Natural killer cell treated with Interleukin-12 subunit alpha and Interleukin-12 subunit beta and Interleukin-15 and Interleukin-18, amount 100 ng/mL, for 72 hours (primary cell): Measurements from ENCODE around the gene MX2. TPM values are rescaled to one million over a fixed set of nuclear protein-coding genes. Genes with fewer than 3 reads are reported as not detected.
A peak's percentile ranks its signal among the peaks of the same experiment; 100 is the strongest.
"Not testable (repeated sequence)": the region's sequence is repeated elsewhere in the genome, so short reads cannot be mapped to it uniquely, and the experiment has no call there.

Source experiments
- ATAC-seq, 2 donors: fragments of 150-1000 bp; cut with Tn5 transposase in 1 of 2; sonication (Bioruptor Pico), chemical (Tn5 transposase) in 1 of 2; 2 replicates each; pipeline ENCODE4 v1.10.0; 2021
- DNase-seq: peaks from one replicate; pipeline ENCODE4 v3.0.0; 2022; ENCODE audit warnings: low spot score
- H3K27ac Mint-ChIP-seq, 2 donors: 1 replicate in 1 of 2; 2 replicates in 1 of 2; pipeline ENCODE4 v1.8.0; 2022; ENCODE audit warnings: mixed read lengths in 2 of 2, mild to moderate bottlenecking in 1 of 2, moderate library complexity in 1 of 2
- H3K27me3 Mint-ChIP-seq, 2 donors: 1 replicate in 1 of 2; 2 replicates in 1 of 2; pipeline ENCODE4 v1.8.0; 2022; ENCODE audit warnings: mixed read lengths in 2 of 2
- H3K36me3 Mint-ChIP-seq: one replicate; pipeline ENCODE4 v1.8.0; 2022; ENCODE audit warnings: mixed read lengths
- H3K4me1 Mint-ChIP-seq, 2 donors: 1 replicate in 1 of 2; 2 replicates in 1 of 2; pipeline ENCODE4 v1.8.0; 2022; ENCODE audit warnings: low read depth in 2 of 2, mixed read lengths in 2 of 2, mild to moderate bottlenecking in 1 of 2
- H3K4me3 Mint-ChIP-seq: one replicate; pipeline ENCODE4 v1.8.0; 2022; ENCODE audit warnings: mixed read lengths
- H3K9me3 Mint-ChIP-seq: 2 replicates; pipeline ENCODE4 v1.8.0; 2022; ENCODE audit warnings: mixed read lengths
- total RNA-seq, 2 donors: library from RNA; stranded (reverse); gene quantifications; one replicate each; pipeline ENCODE4 v1.2.3, GENCODE V29; 2022

MX2 gene
- total RNA-seq, 2 donors from 2014 or later: 7.9 to 14.1 TPM

DNA sequence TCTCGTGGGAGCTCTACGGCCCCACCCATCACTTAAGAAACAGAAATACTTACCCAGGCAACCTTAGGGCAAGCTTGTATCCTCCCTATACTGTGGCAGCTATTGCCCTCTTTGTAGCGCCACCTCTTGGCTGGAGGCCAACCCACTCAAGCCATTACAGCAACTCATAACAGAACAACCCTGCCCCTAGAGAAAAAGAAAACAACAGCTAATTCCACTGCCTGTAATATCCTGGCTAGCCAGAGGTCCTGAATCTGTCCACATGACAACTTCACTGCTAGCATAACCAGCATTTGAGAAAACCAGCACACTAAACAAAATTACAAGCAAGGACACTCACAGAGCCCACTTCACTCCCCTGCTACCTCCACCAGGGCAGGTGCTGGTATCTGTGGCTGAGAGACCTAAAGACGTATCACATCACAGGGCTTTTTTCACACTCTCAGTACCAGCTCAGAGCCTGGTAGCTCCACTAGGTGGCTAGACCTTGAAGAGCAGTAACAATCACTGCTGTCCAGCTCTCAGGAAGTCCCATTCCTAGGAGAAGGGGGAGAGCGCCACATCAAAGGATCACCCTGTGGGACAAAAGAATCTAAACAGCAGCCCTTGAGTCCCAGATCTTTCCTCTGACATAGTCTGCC, 49.7 kb downstream of the MX2 start:
- Mint-ChIP-seq H3K9me3 (peaks cover 2% of the 10 kb centered on the region), H3K27me3 (peaks cover 8 to 20% of the 10 kb centered on the region in 2 donors), H3K36me3 (peaks cover 21% of the 10 kb centered on the region), H3K4me1 (peaks cover 0 to 6% of the 10 kb centered on the region in 2 donors), H3K4me3 (no peak overlapping the region), H3K27ac (no peak overlapping the region)
- DNase-seq (no peak), ATAC-seq (no peak)

DNA sequence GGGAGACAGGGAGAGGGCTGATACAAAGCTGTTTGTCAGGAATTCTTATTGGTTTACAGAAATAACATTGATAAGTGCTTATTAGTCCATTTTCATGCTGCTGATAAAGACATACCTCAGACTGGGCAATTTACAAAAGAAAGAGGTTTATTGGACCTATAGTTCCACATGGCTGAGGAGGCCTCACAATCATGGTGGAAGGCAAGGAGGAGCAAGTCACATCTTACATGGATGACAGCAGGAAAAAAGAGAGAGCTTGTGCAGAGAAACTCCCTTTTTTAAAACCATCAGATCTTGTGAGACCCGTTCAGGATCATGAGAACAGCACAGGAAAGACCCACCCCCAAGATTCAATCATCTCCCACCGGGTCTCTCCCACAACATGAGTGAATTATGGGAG, 55.7 kb downstream of the MX2 start:
- H3K27ac Mint-ChIP-seq, DNase-seq, ATAC-seq, H3K36me3 Mint-ChIP-seq, H3K9me3 Mint-ChIP-seq, H3K4me3 Mint-ChIP-seq: not testable (repeated sequence)
- H3K4me1 Mint-ChIP-seq: peaks cover 12 to 16% of the 10 kb centered on the region in 2 donors
- peaks cover 8 to 19% of the 10 kb centered on the region in 2 donors for H3K27me3 Mint-ChIP-seq

DNA sequence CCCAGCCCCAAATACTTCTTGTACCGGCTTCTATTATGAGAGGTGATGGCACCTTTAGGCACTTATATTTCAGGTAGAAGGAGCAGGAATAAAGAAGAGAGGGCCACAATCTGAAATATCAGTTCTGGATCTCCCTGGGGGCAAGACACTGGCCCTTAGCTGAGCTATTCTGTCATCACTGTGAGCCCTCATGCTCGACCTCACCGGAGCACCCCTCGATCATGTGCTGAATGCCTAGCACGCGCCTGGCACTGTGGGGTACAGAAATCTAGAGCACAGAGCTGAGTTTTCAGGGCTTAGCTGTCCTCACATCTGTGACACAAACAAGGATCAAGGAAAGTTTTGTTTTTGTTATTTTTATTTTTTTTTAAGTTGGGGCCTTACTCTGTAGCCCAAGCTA, 56.6 kb downstream of the MX2 start:
- H3K27ac Mint-ChIP-seq: no peak overlapping the region
- H3K9me3 Mint-ChIP-seq: no peaks in the 10 kb centered on the region
- H3K4me3 Mint-ChIP-seq: no peak overlapping the region
- DNase-seq (no peak), ATAC-seq (no peak)
- H3K27me3 Mint-ChIP-seq: peaks cover 5 to 10% of the 10 kb centered on the region in 2 donors
- H3K4me1 Mint-ChIP-seq: peaks cover 13 to 18% of the 10 kb centered on the region in 2 donors
- peaks cover 6% of the 10 kb centered on the region for H3K36me3 Mint-ChIP-seq

DNA sequence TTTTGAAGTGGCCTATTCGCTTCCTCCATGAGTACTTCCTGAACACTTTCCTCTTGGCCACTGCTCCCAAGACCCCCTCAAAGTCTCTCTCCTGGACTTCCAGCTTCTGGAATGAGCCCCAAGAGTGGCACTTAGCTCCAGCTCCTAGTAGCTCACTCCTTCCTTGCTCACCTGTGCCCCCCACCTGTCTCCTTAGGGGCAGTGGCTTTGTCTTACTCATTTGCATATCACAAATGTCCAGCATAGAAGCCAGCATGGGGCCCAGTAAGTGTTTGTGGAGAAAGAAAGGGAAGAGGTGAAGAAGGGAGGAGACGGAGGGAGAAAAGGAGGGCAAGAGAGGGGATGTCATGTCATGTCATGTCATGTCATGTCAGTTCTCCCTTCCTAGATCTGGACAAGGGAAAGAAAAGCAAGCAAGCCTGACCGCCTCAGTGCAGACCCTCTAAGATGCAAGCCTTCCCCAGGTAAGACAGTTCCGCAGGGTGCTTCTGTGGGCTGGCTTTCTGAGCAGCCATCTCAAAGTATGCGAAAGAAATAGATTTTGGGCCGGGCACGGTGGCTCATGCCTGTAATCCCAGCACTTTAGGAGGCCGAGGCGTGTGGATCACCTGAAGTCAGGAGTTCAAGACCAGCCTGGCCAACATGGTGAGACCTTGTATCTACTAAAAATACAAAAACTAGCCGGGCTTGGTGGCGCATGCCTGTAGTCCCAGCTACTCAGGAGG, 57.3 kb downstream of the MX2 start:
- DNase-seq: no peak
- peak overlapping the region; percentile 39 for H3K4me3 Mint-ChIP-seq
- H3K9me3 Mint-ChIP-seq: no peaks in the 10 kb centered on the region
- no peak for ATAC-seq
- peak overlapping the region in 1 of 2 donors; percentile 34 for H3K27ac Mint-ChIP-seq
- peaks cover 16% of the 10 kb centered on the region in 2 donors for H3K4me1 Mint-ChIP-seq
- peaks cover 1 to 3% of the 10 kb centered on the region in 2 donors for H3K27me3 Mint-ChIP-seq
- peaks cover 1% of the 10 kb centered on the region for H3K36me3 Mint-ChIP-seq

DNA sequence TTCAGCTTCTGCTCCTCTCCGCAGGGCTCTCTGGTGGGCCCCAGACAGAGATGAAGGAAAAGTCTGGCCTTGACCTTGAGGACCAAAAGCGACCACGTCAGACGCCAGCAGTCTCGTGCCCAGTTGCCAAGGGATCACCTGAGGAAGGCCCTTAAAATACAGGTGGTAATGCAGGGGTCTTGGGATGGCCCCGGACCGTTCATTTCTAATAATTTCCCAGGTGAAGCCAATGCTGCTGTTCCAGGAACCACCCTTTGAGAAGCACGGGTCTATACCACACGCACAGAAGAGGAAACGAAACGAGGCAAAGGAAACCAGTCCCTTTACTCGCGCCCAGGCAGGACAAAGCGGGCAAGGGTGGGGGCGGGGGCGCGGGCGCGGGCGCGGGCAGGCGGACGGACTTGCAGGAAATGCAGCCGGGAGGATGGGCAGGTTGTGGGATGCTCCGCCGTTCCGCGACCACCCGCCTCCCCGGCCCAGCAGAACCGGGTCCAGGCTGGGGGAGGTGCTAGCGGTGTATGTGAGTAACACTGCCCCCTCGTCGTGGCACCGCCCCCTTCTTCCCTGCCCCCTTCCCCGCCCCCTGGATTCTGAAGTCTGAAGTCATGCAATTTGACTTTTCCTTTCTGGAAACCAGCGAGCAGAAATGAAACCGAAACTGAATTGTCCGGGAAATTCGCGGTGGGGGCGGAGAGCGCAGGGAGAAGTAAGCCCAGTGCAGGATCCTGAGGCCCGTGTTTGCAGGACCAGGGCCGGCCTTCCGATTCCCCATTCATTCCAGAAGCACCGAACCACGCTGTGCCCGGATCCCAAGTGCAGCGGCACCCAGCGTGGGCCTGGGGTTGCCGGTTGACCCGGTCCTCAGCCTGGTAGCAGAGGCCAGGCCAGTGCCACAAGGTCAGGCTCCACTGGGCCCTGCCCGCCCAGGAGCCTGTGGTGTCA, 58.4 kb downstream of the MX2 start:
- Mint-ChIP-seq H3K9me3 (no peaks in the 10 kb centered on the region), H3K36me3 (no peaks in the 10 kb centered on the region), H3K4me3 (peak overlapping the region; percentile 91), H3K27me3 (no peaks in the 10 kb centered on the region), H3K27ac (peak overlapping the region; percentile 79 to 90), H3K4me1 (peaks cover 18 to 19% of the 10 kb centered on the region in 2 donors)
- DNase-seq (peak; percentile 76), ATAC-seq (peak; percentile 73 to 83)

DNA sequence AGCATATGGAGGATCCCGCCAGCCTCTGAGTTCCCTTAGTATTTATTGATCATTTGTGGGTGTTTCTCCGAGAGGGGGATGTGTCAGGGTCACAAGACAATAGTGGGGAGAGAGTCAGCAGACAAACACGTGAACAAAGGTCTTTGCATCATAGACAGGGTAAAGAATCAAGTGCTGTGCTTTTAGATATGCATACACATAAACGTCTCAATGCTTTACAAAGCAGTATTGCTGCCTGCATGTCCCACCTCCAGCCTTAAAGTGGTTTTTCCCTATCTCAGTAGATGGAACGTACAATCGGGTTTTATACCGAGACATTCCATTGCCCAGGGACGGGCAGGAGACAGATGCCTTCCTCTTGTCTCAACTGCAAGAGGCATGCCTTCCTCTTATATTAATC, 59.2 kb downstream of the MX2 start:
- not testable (repeated sequence) for DNase-seq, H3K9me3 Mint-ChIP-seq, ATAC-seq, H3K27me3 Mint-ChIP-seq, H3K36me3 Mint-ChIP-seq
- Mint-ChIP-seq H3K4me1 (peaks cover 19 to 23% of the 10 kb centered on the region in 2 donors), H3K27ac (peak overlapping the region; percentile 79 to 90), H3K4me3 (peak overlapping the region; percentile 91)

DNA sequence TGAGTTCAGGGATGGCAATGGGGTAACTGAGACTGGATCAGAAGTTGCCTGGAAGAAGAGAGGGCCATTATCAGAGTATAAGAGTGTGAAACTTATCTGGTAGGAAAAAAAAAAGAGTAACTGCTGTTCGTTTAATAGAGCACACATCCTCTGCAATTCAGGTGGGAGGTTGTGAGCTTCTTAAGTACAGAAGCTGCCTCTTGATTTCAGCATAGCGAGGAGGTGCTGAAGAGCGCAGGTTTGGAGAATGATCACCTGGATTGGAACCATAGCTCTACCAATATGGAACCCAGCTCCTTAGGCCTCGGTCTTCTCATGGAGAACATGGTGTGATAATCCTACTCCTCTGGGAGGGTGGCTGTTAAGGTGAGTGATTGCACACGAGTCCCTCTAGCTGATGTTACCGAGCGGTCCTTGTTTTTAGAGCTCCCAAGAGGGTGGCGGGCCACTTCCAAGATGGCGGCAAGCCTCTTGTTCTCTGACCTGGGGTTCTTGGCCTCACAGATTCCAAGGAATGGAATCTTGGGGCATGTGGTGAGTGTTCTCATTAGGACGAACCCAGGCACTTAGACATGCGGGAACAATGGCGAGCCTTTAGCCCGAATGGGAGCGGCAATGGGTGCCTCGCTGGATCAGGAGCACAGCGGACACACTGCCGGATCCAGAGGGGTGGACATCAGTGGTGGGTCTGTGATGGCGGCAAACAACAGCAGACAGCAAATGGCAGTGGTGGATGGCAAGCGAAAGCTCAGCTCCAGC, 60.9 kb downstream of the MX2 start:
- Mint-ChIP-seq H3K9me3 (no peaks in the 10 kb centered on the region), H3K27ac (no peak overlapping the region), H3K4me1 (peaks cover 19 to 27% of the 10 kb centered on the region in 2 donors), H3K27me3 (no peaks in the 10 kb centered on the region), H3K4me3 (no peak overlapping the region), H3K36me3 (no peaks in the 10 kb centered on the region)
- DNase-seq (no peak), ATAC-seq (no peak)

DNA sequence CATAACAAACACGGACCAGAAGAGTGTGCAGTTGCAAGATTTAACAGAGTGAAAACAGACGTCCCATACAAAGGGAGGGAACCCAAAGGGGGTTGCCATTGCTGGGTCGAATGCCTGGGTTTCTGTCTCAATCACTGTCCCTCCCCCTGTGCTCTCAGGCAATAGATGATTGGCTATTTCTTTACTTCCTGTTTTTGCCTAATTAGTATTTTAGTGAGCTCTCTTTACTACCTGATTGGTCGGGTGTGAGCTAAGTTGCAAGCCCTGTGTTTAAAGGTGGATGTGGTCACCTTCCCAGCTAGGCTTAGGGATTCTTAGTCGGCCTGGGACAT, 61.4 kb downstream of the MX2 start:
- H3K4me3 Mint-ChIP-seq: not testable (repeated sequence)

DNA sequence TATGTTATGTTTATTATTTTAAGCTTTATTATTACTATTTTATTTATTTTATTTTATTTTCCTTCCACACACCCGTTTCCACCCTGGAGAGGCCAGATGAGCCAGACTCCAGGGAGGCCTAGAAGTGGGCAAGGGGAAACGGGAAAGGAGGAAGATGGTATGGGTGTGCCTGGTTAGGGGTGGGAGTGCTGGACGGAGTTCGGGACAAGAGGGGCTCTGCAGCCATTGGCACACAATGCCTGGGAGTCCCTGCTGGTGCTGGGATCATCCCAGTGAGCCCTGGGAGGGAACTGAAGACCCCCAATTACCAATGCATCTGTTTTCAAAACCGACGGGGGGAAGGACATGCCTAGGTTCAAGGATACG, 63.7 kb downstream of the MX2 start:
- H3K9me3 Mint-ChIP-seq: no peaks in the 10 kb centered on the region
- peak overlapping the region; percentile 94 for H3K4me3 Mint-ChIP-seq
- ATAC-seq (no peak), DNase-seq (no peak)
- H3K27me3 Mint-ChIP-seq: no peaks in the 10 kb centered on the region
- peaks cover 17 to 20% of the 10 kb centered on the region in 2 donors for H3K4me1 Mint-ChIP-seq
- H3K27ac Mint-ChIP-seq: peak overlapping the region; percentile 71 to 80
- no peaks in the 10 kb centered on the region for H3K36me3 Mint-ChIP-seq

More for the DNA sequence above, 61.4 kb downstream of the MX2 start:
- H3K9me3 Mint-ChIP-seq, ATAC-seq, H3K27me3 Mint-ChIP-seq, H3K36me3 Mint-ChIP-seq, H3K27ac Mint-ChIP-seq, DNase-seq: not testable (repeated sequence)
- peaks cover 19 to 27% of the 10 kb centered on the region in 2 donors for H3K4me1 Mint-ChIP-seq

DNA sequence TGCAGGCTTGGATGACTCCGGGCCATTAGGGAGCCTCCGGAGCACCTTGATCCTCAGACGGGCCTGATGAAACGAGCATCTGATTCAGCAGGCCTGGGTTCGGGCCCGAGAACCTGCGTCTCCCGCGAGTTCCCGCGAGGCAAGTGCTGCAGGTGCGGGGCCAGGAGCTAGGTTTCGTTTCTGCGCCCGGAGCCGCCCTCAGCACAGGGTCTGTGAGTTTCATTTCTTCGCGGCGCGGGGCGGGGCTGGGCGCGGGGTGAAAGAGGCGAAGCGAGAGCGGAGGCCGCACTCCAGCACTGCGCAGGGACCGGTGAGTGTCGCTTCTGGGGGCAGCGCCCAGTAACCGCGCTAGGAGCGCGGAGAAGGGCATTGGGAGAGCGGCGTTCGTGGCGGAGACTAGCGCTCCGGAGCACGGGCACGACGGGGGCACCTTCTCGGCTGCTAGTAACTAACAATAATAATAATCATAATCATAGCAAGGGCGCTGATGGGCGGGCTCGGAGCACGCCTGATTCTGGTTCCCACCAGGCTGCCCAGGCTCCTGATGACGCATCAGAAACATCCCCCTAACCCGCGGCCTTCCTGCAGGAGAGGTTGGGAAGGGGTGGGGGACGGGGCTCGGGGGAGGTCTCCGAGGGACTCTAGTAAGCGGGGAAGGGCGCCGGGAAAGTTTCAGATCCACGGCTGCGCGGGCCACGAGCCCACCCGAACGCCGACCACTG, 64.3 kb downstream of the MX2 start, which contains the start of gene MX1:
MX1 (plus strand) TSS at position 286 of the 722 bp plus-strand sequence. CDS start 5,832 bp downstream, outside the sequence.
- H3K27ac Mint-ChIP-seq: peak within 1 kb of the TSS; percentile 71 to 80
- H3K4me3 Mint-ChIP-seq: peak within 1 kb of the TSS; percentile 94
- ATAC-seq: peak; percentile 97 to 99
- peak; percentile 87 for DNase-seq
- H3K36me3 Mint-ChIP-seq: no peaks in the 10 kb centered on the region
- peaks cover 11 to 15% of the 10 kb centered on the region in 2 donors for H3K4me1 Mint-ChIP-seq
- H3K9me3 Mint-ChIP-seq: no peaks in the 10 kb centered on the region
- H3K27me3 Mint-ChIP-seq: no peaks in the 10 kb centered on the region

DNA sequence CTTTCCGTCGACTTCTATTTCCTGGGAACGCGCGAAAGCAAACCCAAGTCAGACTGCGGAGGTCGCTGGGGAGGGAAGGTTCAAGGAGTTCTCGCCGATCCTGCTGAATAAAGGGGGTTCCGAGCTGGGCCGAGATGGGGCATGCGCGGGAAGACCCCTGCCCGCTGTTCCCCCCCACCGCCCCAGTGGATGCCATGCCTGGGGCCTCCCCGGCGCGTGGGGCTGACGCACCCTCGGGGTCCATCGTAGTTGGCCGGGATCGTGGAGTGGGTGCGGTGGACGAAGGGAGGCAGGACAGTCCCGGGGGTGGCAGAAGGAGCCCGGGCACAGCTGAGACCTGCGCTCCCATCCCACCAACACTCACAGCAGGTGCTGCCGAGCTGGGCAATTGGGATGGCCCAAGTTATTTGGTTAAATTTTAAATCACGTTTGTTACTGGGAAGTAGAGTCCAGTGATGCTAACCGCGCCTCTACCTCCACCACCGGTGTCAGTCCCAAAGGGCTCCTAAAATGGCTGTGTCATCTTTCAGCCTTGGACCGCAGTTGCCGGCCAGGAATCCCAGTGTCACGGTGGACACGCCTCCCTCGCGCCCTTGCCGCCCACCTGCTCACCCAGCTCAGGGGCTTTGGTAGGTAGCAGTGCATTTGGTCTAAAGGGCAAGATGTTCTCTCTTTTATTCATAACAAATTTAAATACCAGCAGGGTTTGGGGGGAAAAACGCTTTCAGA, 65.0 kb downstream of the MX2 start:
- H3K4me1 Mint-ChIP-seq: peaks cover 9 to 15% of the 10 kb centered on the region in 2 donors
- no peak for ATAC-seq
- DNase-seq: peak; percentile 51
- peak overlapping the region in 1 of 2 donors; percentile 71 for H3K27ac Mint-ChIP-seq
- no peaks in the 10 kb centered on the region for H3K9me3 Mint-ChIP-seq
- H3K27me3 Mint-ChIP-seq: no peaks in the 10 kb centered on the region
- H3K4me3 Mint-ChIP-seq: peak overlapping the region; percentile 94
- no peaks in the 10 kb centered on the region for H3K36me3 Mint-ChIP-seq

DNA sequence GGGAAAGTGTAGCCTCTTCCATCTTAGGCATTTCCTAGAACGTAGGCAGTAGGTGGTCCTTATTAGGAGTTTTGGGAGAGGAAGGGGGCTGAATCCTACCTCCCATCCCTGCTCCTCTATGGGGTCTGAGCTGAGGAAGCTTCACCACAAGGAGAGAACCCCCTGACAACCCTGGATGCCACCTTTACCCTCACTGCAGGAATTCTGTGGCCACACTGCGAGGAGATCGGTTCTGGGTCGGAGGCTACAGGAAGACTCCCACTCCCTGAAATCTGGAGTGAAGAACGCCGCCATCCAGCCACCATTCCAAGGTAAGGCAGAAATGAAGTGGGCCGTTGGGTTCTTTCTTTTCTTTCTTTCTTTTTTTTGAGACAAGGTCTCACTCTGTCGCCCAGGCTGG, 65.7 kb downstream of the MX2 start:
- peak overlapping the region; percentile 94 for H3K4me3 Mint-ChIP-seq
- H3K27me3 Mint-ChIP-seq: no peaks in the 10 kb centered on the region
- DNase-seq (peak; percentile 56), ATAC-seq (no peak)
- no peak overlapping the region for H3K27ac Mint-ChIP-seq
- no peaks in the 10 kb centered on the region for H3K36me3 Mint-ChIP-seq
- H3K9me3 Mint-ChIP-seq: no peaks in the 10 kb centered on the region
- peaks cover 9 to 15% of the 10 kb centered on the region in 2 donors for H3K4me1 Mint-ChIP-seq
